NCI-H82 treated with DMSO at 0.1 percent for 48 hours (cell line): ENCODE data around the gene MRPL43.
A peak's percentile ranks its signal among the peaks of the same experiment; 100 is the strongest.

Source experiments
- DNase-seq: peaks from one replicate; lab custom pipeline; 2025; ENCODE audit not compliant: unreplicated experiment; lab: John Stamatoyannopoulos, UW

MRPL43 gene

DNA sequence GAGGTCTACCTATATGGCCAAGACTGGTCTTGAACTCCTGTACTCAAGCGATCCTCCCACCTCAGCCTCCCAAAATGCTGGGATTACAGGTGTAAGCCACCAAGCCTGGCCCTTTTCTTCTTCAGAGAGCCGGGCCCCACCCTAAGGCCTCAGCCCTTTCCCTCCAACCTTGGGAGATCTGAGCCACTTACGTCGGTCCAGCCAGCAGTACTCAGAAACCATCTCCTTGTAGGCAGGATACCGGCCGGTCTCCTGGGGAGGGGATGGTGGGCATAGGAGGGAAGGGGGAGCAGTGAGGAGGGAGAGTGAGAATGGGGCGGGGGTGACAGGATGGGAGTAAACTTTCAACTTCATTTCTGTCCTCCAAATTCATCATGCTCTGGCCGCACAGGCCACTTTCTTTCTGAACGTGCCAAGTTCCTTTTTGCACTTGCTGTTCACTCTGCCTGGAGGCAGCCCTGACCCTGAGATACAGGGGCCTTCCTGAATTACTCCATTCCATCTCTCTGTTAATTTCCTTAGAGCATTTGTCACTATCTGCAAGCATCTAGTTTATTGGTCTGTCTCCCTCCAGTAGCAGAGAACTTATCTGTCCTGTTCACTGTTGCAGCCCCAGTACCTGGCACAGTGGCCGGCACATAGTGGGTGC is 33.3 kb upstream of the MRPL43 start:
- no peak for DNase-seq

DNA sequence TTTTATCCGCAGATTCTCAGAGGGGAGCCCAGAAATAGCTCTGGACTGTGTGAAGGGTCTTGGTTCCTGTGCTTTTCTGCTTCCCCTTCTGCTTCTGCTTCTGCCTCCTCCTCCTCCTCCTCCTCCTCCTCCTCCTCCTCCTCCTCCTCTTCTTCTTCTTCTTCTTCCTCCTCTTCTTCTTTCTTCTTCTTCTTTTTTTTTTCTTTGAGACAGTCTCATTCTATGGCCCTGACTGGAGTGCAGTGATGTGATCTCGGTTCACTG is 32.1 kb upstream of the MRPL43 start:
- DNase-seq = no peak

DNA sequence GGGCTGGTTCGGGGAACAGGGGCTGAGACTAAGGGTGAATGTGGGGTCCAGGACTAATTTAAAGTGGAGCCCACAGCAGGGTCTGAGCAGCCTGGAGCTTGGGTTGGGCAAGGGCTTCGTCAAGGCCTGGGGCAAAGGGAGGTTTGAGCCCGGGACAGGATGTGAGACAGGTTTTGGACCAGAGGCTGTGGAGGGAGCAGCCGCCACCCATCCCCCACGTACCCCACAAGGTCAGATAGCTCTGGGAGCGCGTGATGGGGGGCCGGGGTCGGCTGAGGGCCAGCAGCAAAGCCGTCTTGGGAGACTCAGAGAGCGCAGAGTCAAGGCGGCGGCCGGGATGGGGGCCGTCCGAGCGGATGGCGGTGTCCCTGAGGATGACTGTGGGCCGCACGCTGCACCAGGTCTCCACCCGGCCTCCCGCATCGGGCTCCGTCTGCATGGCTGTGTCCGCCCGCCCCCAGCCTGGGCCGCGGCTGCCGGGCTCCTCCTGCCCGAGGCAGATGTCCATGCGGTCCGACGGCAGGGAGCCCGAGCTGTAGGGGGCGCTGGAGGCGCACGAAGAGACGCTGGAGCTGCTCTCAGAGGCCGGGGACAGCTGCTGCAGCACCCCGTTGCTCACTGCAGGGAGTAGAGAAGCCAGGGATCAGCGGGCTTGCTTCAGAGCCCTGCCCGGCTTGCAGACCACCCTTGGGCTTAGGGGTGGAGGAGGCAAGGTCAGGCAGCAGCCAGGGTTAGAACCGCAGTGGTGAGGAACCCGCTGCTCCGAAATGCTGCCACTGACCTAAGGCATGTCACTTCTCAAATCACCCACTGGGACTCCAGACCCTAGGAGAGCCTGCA is 31.5 kb upstream of the MRPL43 start:
- peak; percentile 22 for DNase-seq

DNA sequence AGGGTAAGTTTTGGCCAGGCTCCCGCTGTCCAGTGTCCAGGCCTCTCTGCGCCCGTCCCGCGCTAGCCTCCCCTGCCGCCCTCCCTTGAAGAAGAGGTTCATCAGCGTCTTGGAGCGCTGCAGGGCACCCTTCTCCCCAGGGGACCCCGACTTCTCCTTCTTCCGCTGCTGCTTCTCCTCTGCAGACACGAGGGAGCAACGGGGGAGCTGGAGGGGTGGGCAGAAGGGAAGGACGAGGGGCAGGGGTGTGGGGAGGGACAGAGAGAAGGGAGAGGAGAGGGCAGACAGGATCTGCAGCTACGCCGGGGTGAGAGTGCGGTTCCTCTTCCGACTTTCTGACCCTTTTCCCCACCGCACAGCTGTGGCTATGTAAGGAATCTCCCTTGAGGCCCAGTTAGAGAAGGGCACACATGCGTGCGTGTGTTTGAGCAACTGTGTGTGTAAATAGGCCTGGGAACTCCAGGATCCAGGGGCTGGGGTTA is 30.9 kb upstream of the MRPL43 start:
- DNase-seq = no peak

DNA sequence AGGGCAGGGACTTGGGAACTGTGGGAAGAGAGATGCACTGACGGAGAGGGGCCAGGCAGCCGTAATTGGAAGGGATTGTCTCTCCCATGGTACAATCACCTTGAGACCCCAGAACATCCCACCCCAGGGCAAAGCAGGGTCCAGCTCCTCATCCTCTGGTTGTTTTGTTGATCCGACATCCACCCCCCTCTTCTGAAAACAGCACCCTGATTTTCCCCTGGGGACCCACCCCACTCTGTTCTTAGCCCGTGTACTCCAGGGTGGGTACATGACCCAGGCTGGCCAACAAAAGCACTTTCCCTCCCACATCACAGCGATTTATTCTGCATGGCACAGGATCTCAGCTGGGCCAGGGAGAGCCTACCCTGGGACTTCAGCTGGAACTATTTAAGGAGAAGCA is 29.5 kb upstream of the MRPL43 start:
- DNase-seq = no peak

DNA sequence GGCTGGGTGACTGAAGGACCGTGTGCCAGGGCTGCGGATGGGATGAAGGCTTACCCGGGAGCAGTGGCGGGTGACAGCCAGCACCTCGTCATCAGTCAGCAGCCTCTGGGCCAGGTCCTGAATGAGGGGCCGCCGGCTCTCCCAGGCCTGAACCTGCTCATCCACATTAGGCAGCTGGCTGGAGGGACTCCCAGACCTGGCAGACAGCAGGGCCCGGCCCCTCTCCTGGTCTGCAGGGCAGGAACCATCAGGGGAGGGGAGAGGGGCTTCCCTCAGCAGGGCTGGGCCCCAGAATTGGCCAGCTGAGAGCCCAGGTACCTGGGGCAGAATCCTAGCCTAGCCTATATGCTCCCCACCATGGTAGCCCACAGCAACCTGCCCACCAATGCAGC is 28.3 kb upstream of the MRPL43 start:
- no peak for DNase-seq

DNA sequence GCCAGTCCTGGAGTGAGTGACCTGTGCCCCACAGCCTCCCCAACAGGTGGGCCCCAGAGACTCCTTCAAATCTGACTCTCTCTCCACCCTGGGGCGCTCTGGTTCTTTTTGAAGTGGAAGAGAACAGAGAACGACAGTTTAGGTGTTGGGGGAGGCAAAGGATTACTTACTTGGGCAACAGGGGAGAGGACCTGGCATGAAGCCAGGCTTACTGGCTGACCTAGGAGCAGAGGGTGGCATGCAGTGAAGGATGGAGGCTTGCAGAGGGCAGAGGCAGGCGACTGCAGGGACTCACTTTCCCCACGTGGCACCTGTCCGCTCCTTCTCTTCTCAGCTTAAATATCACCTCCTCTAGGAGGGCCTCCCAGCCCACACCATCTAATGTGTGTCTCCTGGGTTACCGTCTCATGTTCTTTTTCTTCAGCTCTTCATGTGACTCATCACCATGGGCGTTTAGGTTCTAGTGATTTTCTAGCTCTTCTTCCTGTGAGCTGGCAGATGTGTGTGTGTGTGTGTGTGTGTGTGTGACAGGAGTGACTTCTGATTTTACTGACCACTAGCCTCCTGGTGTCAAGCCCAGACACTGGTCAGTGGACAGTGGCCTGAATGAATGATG is 27.8 kb upstream of the MRPL43 start:
- DNase-seq = no peak

DNA sequence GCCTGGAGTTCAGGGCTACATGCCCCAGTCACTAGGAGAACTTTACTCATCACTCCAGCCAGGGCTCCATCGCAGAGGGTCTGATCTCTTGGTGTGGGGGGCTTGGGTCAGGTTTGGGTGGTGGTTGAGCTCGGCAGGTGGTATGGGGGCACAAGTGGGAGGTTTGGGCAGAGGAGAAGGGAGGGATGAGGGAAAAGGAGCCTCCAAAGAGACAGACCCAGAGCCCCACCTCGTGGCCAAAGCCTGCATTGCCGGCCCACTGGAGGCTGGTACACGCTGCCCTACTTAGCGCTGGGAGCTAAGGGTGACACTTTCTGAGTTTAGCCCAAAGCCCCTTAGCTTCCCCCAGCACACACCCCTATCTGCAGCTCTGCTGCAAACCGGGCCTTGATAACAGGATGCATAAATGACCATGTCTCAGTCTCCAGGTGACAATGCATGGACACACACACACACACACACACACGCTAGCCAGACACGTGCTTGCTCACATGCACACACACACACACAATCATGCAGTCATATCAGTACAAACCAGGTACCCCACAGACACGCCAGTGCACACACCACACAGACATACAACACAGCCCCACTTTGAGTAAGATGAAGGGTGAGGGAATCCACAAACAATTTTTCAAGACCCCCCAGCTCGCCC is 27.1 kb upstream of the MRPL43 start:
- no peak for DNase-seq

DNA sequence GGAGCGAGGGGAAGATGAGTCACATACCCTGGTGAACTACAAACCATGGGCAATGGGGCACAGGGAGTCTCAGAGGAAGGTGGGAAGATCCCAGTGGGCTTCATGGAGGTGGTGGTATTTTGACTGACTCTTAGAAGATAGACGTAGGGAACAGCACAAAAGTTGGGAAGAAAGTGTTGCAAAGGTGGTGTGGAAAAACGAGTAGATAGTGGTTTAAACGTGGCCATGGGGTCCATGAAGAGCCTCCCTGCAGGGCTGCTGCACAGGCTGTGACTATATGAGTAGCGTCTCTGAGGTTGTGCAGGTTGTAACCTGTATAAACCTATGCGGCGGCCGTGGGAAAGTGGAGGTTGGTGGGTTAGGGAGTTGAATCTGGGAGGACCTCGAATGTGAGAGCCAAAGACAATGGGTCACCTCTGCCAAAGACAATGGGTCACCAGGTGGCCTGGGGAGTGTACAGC is 26.1 kb upstream of the MRPL43 start:
- no peak for DNase-seq

DNA sequence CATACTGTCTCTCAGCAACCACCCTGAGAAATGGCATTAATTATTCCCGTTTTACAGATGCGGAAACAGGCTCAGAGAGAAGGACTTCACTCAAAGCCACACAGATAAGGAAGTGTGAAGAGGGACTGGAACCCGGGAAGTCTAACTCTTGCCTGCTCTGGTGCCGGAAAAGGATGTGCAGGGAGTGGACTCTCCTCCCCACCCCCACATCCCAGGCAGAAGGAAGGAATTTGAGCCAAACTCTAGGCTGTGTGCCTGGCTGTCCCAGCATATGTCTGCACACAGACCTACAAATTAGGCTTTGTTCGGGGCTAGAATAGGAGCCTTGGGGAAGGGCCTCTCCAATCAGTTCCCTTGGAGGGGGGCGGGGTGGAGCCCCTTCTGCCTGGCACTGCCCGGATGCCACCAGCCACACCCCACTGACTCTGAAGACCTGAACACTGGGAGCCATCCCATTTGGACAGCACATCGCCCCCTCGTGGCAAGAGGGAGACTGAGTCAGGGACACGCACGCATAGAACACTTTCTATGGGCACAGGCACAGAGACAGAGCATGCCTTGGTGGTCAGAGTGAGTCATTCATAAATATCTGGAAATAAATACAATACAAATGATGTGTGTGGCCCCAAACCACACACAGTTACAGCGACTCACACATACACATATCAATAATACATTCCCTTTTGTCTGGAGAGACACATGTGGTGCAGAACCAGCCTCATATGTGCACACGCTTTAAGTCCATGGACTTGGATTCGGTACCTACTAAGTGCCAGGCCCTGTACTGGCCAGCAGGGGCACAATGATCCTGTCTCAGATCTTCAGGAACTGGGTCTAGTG is 25.4 kb upstream of the MRPL43 start:
- DNase-seq = peak; percentile 61

DNA sequence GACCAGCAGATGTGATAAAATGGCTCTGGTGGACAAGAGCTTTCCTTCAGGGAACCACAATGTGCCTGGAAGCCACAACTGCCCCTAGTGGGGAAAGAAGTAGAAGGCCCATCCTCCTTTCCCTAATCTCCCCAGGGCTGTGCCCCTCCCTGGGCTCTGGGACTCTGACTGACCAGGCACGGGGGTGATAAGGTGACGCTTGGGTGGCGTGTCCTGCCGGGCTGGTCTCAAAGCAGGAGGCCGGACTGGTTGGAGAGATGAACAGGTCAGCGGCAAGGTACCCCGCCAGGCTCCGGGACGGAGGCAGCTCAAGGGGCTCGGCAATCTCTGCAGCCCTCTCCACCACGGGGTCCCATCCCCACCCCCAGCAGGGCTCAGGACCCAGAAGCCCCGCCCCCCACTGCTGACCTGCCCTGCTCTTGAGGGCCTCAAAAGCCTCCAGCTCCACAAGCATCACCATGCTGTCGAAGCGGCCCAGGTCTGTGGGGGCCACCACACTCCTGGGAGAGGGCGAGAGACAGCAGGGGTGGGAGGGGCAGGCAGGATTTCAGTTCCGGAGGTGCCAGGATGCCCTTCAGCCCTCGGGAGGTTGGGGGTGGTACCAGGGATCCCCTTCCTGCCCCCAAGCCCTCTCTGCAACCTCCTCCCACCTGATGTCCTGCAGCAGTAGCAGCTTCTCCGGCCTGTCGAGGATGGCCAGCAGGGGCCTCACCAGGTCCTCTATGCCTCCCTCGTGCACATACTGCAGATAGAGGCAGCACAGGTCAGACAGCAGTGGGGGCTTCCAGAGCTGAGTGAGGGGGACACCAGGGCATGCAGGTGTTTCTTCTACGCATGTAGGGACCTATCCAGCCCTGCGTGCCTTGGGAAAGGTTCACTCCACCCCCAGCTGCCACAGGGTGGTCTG is 24.5 kb upstream of the MRPL43 start:
- DNase-seq = peak; percentile 35

DNA sequence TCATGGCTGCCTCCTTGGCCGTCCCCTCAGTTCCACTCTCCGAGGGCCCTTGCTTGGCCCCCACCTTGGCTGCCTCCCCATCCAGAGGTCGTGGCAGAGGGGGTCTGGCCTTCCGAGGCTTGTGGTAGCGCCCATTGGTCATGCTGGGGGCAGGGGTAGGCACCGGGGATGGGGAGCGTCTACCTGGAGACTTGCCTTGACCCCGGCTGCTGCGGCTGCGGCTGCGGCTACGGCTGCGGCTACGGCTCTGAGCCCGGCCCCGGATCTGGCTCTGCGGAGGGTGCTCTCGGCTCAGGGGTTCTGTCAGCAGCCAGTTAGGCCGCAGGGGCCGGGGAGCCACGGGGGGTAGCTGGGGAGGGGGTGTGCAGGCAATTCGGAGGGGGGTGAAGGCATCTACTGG is 23.0 kb upstream of the MRPL43 start:
- DNase-seq = no peak

DNA sequence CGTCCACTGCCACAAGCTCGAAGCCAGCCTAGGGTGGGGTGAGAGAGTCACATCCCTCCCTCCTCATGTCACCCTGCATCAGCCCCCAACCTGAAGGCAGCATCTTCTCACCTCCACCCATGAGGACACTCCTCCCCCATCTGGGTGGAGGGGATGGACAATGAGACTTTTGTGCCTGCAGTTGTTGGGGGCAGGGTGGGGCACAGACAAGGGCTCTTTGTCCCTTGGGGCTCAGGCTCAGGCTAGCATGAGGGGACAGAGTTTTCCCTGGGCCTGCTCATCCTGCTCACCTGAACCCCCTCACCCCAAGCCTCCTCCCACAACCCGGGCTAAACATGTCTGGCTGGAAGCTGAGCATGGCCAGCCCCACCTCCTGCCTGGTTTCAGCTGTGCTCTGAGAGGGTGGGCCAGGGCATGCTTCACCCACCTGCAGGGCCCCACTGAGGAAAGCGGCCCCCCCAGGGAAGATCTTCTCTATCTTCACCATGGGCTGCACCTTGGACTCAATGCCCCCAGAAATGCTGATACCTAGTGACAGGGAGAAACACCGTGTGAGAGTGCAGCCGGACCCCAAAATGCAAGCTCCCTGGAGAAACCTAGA is 21.6 kb upstream of the MRPL43 start:
- no peak for DNase-seq

DNA sequence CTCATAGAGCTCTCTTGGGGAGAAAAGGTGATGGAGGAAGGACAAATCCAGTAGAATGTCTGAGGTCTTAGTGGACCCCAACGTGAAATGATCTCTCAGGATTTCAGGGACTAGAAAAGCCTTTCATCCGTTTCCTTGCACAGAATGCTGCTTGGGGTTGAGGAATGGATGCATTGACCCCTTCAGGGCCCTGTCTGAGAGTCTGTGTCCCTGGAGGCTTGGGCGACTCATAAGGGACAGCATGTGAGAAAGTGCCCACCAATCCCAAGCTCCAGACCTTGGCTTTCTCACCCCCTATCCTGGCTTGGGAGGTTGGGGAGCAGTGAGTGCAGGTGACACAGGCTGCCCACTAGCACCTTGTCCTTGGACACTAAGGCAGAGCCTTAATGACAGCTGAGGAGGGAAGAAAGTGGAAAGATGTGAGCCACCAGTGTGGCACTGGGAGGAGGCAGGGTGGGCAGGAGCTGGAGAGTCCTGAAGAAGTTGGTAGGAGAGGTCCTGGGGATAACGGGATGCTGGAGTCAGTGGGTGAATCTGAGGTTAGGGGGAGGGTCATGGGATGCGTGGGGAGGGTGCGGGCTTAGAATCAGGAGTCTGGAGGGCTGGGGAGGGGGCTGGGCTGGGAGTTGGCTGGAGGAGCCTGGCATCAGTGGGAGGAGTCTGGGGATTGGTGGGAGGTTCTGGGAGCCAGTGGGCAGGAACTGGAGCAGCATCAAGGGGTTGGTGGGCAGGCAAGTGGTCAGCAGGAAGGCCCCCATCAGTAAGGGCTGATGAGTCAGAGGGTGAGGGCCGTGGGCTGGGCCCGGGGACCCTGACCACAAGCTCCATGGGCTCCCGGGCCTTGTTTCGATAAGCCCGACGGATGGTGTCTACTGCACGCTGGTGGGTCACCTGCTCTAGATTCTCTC is 20.9 kb upstream of the MRPL43 start:
- no peak for DNase-seq

DNA sequence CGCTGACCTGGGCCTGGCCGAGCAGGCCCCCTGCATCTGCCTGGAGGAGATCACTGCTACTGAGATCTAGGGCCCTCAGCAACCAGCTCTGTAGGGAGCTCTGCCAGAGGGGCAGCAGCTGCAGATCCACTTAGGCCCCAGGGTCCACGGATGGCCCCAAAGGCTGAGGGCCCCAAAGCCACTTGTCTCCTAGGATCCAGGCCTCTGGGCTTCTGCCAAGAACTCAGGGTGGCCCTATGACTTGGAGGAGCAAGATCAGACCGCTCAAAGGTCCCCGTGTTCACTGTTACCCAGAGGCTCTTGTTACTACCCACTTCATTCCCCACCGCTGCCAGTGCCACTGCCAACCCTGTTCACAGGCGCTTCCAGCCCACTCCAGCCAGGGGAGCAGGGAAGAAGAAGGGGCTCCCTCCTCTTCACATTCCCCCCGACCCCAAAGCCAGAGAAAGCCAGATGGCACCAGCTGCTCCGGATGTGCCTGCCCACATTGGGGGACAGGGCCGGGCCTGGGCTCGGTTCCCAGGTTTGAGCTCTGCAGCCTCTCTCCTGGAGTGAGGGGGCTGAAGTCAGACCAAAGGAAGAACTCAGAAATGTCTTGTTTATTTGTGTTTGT is 19.9 kb upstream of the MRPL43 start:
- DNase-seq = no peak

DNA sequence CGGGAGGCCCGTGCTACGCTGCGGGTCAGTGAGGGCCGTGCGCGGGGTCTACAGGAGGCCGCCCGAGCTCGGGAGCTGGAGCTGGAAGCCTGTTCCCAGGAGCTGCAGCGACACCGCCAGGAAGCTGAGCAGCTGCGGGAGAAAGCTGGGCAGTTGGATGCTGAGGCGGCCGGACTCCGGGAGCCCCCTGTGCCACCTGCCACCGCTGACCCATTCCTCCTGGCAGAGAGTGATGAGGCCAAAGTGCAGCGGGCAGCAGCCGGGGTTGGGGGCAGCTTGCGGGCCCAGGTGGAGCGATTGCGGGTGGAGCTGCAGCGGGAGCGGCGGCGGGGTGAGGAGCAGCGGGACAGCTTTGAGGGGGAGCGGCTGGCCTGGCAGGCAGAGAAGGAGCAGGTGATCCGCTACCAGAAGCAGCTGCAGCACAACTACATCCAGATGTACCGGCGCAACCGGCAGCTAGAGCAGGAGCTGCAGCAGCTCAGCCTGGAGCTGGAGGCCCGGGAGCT is 19.3 kb upstream of the MRPL43 start:
- DNase-seq = no peak

DNA sequence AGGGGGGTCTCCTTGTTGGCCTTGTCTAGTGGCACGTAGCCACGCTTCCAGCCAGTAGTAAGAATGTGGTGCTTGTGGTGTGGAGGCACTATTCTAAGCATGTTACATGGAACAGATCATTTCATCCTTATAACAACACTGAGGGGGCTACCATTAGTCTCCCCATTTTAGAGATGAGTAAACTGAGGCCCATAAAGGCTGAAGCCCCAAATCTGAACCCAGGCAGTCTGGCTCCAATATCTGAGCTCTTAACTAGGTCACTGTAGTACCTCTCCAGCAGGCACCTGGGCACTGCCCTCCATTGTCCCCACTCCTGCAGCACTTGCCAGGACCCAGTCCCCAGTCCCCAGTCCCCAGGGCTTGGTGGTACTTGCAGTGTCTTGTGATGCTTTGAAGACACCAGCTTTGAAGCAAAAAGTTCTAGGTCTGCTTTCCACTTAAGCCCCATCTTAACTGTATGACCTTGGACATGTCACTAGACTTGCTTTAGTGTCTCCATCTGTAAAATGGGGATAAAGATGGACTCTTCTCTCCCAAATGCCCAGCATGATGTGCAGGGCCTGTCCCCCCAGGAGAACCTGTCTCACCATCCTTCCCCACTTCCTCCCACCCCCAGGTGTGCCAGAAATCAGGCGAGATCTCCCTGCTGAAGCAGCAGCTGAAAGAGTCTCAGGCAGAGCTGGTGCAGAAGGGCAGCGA is 18.7 kb upstream of the MRPL43 start:
- no peak for DNase-seq
